Measurements from ENCODE around the gene SCN4A. TPM values are rescaled to one million over a fixed set of nuclear protein-coding genes. Genes with fewer than 3 reads are reported as not detected.

Gene SCN4A
- total RNA-seq, 1 experiment from 2014 or later, result not detected

DNA sequence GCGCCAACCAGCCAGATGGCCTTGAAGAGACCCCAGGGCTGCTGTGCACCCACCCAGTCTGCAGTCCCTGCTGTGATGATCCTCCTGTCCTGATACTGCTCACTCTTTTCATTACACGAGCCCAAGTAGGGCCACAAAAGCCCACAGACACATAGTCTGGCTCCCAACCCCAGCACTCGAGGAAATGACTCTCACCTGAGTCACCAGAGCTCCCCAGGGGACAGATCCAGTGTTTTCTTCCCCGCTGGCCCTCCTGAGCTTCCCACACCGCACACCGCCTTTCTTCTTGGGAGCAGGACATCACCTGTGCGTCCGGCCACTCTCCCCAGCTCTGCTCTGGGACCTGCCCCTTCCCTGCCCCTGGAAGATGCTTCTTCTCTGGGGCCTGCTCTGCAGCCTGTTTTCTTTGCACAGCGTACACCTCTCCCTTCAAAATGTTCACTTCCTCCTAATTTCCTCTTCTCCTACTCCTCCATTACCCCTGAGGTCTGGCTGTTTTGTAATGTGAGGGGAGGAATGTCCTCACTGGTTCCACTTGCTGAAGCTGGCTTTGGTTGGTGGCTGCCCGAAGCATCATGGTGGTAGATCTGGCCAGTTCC, 2.0 kb upstream of the SCN4A start:
- BruUV-seq (replicated peaks), result no TSS peak
- TF ChIP-seq EZH2 (IDR thresholded peaks at IDR 0.05; ENCODE audit: low read length, unreplicated experiment) (no peak), EZH2phosphoT487 (IDR thresholded peaks at IDR 0.05; ENCODE audit: borderline replicate concordance, low read length) (no peak)
- TF ChIP-seq, protein P1, sequence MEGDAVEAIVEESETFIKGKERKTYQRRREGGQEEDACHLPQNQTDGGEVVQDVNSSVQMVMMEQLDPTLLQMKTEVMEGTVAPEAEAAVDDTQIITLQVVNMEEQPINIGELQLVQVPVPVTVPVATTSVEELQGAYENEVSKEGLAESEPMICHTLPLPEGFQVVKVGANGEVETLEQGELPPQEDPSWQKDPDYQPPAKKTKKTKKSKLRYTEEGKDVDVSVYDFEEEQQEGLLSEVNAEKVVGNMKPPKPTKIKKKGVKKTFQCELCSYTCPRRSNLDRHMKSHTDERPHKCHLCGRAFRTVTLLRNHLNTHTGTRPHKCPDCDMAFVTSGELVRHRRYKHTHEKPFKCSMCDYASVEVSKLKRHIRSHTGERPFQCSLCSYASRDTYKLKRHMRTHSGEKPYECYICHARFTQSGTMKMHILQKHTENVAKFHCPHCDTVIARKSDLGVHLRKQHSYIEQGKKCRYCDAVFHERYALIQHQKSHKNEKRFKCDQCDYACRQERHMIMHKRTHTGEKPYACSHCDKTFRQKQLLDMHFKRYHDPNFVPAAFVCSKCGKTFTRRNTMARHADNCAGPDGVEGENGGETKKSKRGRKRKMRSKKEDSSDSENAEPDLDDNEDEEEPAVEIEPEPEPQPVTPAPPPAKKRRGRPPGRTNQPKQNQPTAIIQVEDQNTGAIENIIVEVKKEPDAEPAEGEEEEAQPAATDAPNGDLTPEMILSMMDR (conservative IDR thresholded peaks at IDR 0.05; ENCODE audit: low read depth, low read length), result no peak
- peak overlapping the region; percentile 95 for H3K27ac ChIP-seq (ENCODE audit: low read length)
- H4K20me1 ChIP-seq (ENCODE audit: low read length), result no peaks in the 10 kb centered on the region
- H3K9ac ChIP-seq (ENCODE audit: low read length), result peak overlapping the region; percentile 60
- peak overlapping the region; percentile 91 for H3K4me2 ChIP-seq (ENCODE audit: low read length)
- no peaks in the 10 kb centered on the region for H3K36me3 ChIP-seq (ENCODE audit: low read depth, low read length)
- no peaks in the 10 kb centered on the region for H3K9me2 ChIP-seq (replicated peaks; ENCODE audit: low read length)
- H3K4me1 ChIP-seq (ENCODE audit: insufficient read depth, low read length), result peaks cover 29% of the 10 kb centered on the region
- H3K9me3 ChIP-seq (ENCODE audit: low read length), result no peaks in the 10 kb centered on the region
- H3F3A ChIP-seq (ENCODE audit: low read length, unreplicated experiment), result no peaks in the 10 kb centered on the region
- ChIA-PET CTCF (interaction anchor here (0.6 to 1.3 kb wide), 3 partner anchors 38 to 159 kb away, joined by 3 to 7 read pairs (median 4); no protein-coding TSS in a partner anchor), POLR2A (ENCODE audit: unreplicated experiment) (interaction anchor here (0.6 kb wide), 1 partner anchor 9 kb away, joined by 8 read pairs; no protein-coding TSS in a partner anchor)
- DNase-seq, result peak; percentile 95
- H3K79me2 ChIP-seq (ENCODE audit: low read length), result no peaks in the 10 kb centered on the region
- peak overlapping the region; percentile 46 for H2AFZ ChIP-seq (ENCODE audit: low read length)
- H3K4me3 ChIP-seq (ENCODE audit: low read length), result peak overlapping the region; percentile 53
- peak; percentile 89 for ATAC-seq
- no peaks in the 10 kb centered on the region for H3K27me3 ChIP-seq (ENCODE audit: low read length)
- intact Hi-C loops (cut with micrococcal nuclease), result loop anchor here (1.0 kb wide), 1 partner anchor 10 kb away; no protein-coding TSS in a partner anchor

DNA sequence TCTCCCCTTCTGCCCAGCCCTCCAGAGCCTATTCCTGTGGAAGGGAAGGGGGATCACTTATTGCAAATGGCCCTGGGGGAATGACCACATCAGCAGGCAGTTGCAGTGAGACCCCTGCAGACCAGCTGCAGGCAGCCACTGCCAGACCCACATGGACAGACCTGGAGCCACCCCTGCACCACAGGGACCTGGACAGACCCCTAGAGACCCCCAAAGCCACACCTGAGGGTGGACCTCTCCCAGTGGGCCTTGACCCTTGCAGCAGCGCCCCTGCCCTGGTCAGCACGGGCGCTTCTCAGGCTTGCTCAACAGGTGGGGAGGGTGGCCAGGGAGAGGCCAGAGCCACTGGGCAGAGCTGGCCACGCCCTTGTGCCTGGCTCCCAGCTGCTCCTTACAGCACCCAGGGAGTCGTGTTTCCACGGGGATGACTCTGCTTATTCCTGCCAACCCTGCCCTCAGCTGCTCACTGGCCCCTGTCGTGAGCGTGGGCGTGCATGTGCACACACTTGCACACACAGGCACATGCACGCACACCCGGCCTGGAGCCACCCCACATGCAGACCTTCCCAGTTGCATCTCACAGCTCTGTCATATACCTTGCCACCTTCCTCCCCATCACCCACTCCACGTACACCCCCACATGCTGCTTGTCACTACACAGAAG, 1.3 kb upstream of the SCN4A start:
- peak overlapping the region; percentile 95 for H3K27ac ChIP-seq (ENCODE audit: low read length)
- H3K36me3 ChIP-seq (ENCODE audit: low read depth, low read length), result no peaks in the 10 kb centered on the region
- H3K9me3 ChIP-seq (ENCODE audit: low read length), result no peaks in the 10 kb centered on the region
- TF ChIP-seq, protein P1 (conservative IDR thresholded peaks at IDR 0.05; ENCODE audit: low read depth, low read length), result no peak
- TF ChIP-seq EZH2 (IDR thresholded peaks at IDR 0.05; ENCODE audit: low read length, unreplicated experiment) (no peak), EZH2phosphoT487 (IDR thresholded peaks at IDR 0.05; ENCODE audit: borderline replicate concordance, low read length) (no peak)
- no TSS peak for BruUV-seq (replicated peaks)
- POLR2A ChIA-PET (ENCODE audit: unreplicated experiment), result interaction anchor here (0.6 kb wide), 1 partner anchor 10 kb away, joined by 8 read pairs; no protein-coding TSS in a partner anchor
- H3F3A ChIP-seq (ENCODE audit: low read length, unreplicated experiment), result no peaks in the 10 kb centered on the region
- peak overlapping the region; percentile 91 for H3K4me2 ChIP-seq (ENCODE audit: low read length)
- peak overlapping the region; percentile 60 for H3K9ac ChIP-seq (ENCODE audit: low read length)
- H4K20me1 ChIP-seq (ENCODE audit: low read length), result no peaks in the 10 kb centered on the region
- H3K4me1 ChIP-seq (ENCODE audit: insufficient read depth, low read length), result peaks cover 29% of the 10 kb centered on the region
- CTCF ChIA-PET, result interaction anchor here (0.6 to 1.3 kb wide), 3 partner anchors 37 to 159 kb away, joined by 3 to 7 read pairs (median 4); no protein-coding TSS in a partner anchor
- H3K27me3 ChIP-seq (ENCODE audit: low read length), result no peaks in the 10 kb centered on the region
- H2AFZ ChIP-seq (ENCODE audit: low read length), result peak overlapping the region; percentile 46
- no peaks in the 10 kb centered on the region for H3K9me2 ChIP-seq (replicated peaks; ENCODE audit: low read length)
- H3K79me2 ChIP-seq (ENCODE audit: low read length), result no peaks in the 10 kb centered on the region
- H3K4me3 ChIP-seq (ENCODE audit: low read length), result peak overlapping the region; percentile 53
- intact Hi-C loops (cut with micrococcal nuclease), result loop anchor here (1.0 kb wide), 1 partner anchor 10 kb away; no protein-coding TSS in a partner anchor
- peak; percentile 63 for DNase-seq
- ATAC-seq, result peak; percentile 91

Data from PC-3 (cell line).